ENCODE data around the gene RAB11A. TPM values are rescaled to one million over a fixed set of nuclear protein-coding genes. Genes with fewer than 3 reads are reported as not detected.

The RAB11A gene
- polyA plus RNA-seq, 1 of the 3 experiments (the other 2 are of a cell fraction), result 352 TPM

GRCh38 chr15:65841121-65841930 is 28.0 kb upstream of the RAB11A start (continued):
- no peak for TF ChIP-seq CTCF (IDR thresholded peaks at IDR 0.05)
- no peak for TF ChIP-seq CHD2 (IDR thresholded peaks at IDR 0.05; ENCODE audit: low read length, partially characterized antibody)

GRCh38 chr15:65845826-65846519 is 23.3 kb upstream of the RAB11A start:
- Histone ChIP-seq H3K9me2 (no peaks in the 10 kb centered on the region), H3K4me2 (no peak overlapping the region), H3K9ac (no peak overlapping the region), H3K27ac (ENCODE audit: low read depth in 2 of 2, low read length in 1 of 2) (no peak overlapping the region), H4K20me1 (ENCODE audit: insufficient read depth) (no peaks in the 10 kb centered on the region), H3K27me3 (ENCODE audit: insufficient read depth) (no peaks in the 10 kb centered on the region), H3K36me3 (replicated peaks in 1 of 2; ENCODE audit: control insufficient read depth in 1 of 2, insufficient read depth in 2 of 2, low read length in 1 of 2) (no peaks in the 10 kb centered on the region), H3K79me2 (ENCODE audit: insufficient read depth) (no peaks in the 10 kb centered on the region), H3K4me3 (ENCODE audit: low read depth in 2 of 2, low read length in 1 of 2) (no peak overlapping the region), H3K9me3 (peaks cover 4% of the 10 kb centered on the region; the same call in 1 of the 2 replicates), H3K4me1 (ENCODE audit: control insufficient read depth in 1 of 2, insufficient read depth in 2 of 2, low read depth in 1 of 2, low read length in 1 of 2) (no peaks in the 10 kb centered on the region), H3F3A (replicated peaks; ENCODE audit: insufficient read depth) (no peaks in the 10 kb centered on the region), H2AFZ (ENCODE audit: low read depth) (no peak overlapping the region)
- TF ChIP-seq REST (IDR thresholded peaks at IDR 0.05; ENCODE audit: low read depth, low read length) (no peak), TCF12 (IDR thresholded peaks at IDR 0.05) (no peak), ELF1 (IDR thresholded peaks at IDR 0.05) (no peak), MAX (IDR thresholded peaks at IDR 0.05; ENCODE audit: low read depth) (no peak), TAF1 (IDR thresholded peaks at IDR 0.05; ENCODE audit: borderline replicate concordance, low read depth, low read length) (no peak), TEAD4 (IDR thresholded peaks at IDR 0.05; ENCODE audit: borderline replicate concordance, insufficient read depth) (no peak), GABPA (IDR thresholded peaks at IDR 0.05; ENCODE audit: low read depth) (no peak)
- WGBS (ENCODE audit: low lambda C conversion rate), result 67% methylated on average over 9 of the region's 9 CpGs
- CTCF ChIA-PET, result interaction anchor here (1.5 to 1.7 kb wide), 3 partner anchors 10 to 22 kb away, joined by 5 to 7 read pairs (median 6); no protein-coding TSS in a partner anchor
- no peak for DNase-seq
- POLR2A ChIA-PET, result no interaction called here
